Uterus (tissue), 2 donors: ENCODE data around the gene COL6A3.

Experiments
- CTCF ChIP-seq, 4 experiments: fragments of 200-600 bp in 2 of 4; fragments of 450-650 bp in 2 of 4; sonication (generic) in 2 of 4; IDR thresholded peaks; one replicate each; pipeline ENCODE4 v1.5.1; 2016 to 2019; ENCODE audit warnings: antibody characterized with exemption in 4 of 4, mild to moderate bottlenecking in 2 of 4, moderate library complexity in 1 of 4
- POLR2A ChIP-seq, 2 donors: fragments of 450-650 bp; IDR thresholded peaks; one replicate each; pipeline ENCODE4 v1.6.1; 2016; ENCODE audit warnings: antibody characterized with exemption in 2 of 2, mild to moderate bottlenecking in 1 of 2, moderate library complexity in 1 of 2

- TF ChIP-seq POLR2A (IDR thresholded peaks at IDR 0.05) (no peak), CTCF (IDR thresholded peaks at IDR 0.05) (no peak)
These were observed 61.6 kb downstream of the COL6A3 start for GRCh38 chr2:237352279-237352845.
